ENCODE data around the gene EVX2. TPM values are rescaled to one million over a fixed set of nuclear protein-coding genes. Genes with fewer than 3 reads are reported as not detected.

Gene EVX2
- total RNA-seq, 1 experiment from 2014 or later: not detected

GRCh38 chr2:176094349-176094748, 10.6 kb upstream of the EVX2 start:
- peaks cover 37% of the 10 kb centered on the region for H3K27me3 Mint-ChIP-seq (ENCODE audit: unreplicated experiment)
- TF ChIP-seq CTCF (IDR thresholded peaks at IDR 0.05; ENCODE audit: unreplicated experiment): no peak
- peaks cover 9% of the 10 kb centered on the region for H3K4me1 Mint-ChIP-seq (ENCODE audit: low read depth, unreplicated experiment)
- DNase-seq: no peak
- H3K36me3 Mint-ChIP-seq (ENCODE audit: insufficient read depth, unreplicated experiment): peaks cover 18% of the 10 kb centered on the region
- BruUV-seq (replicated peaks): no TSS peak
- no peaks in the 10 kb centered on the region for H3K9me3 Mint-ChIP-seq (ENCODE audit: low read depth, unreplicated experiment)
- CTCF ChIA-PET: no interaction called here
- no peak overlapping the region for H3K4me3 Mint-ChIP-seq (ENCODE audit: low read depth, unreplicated experiment)
- no peak overlapping the region for H3K27ac Mint-ChIP-seq (ENCODE audit: unreplicated experiment)
- intact Hi-C loops (cut with micrococcal nuclease; ENCODE audit: unreplicated experiment): no loop called here

- DNase-seq: no peak
- TF ChIP-seq CTCF (IDR thresholded peaks at IDR 0.05; ENCODE audit: unreplicated experiment): no peak
- Mint-ChIP-seq H3K36me3 (ENCODE audit: insufficient read depth, unreplicated experiment) (peaks cover 18% of the 10 kb centered on the region), H3K4me3 (ENCODE audit: low read depth, unreplicated experiment) (no peak overlapping the region), H3K27me3 (ENCODE audit: unreplicated experiment) (peaks cover 41% of the 10 kb centered on the region), H3K4me1 (ENCODE audit: low read depth, unreplicated experiment) (peaks cover 9% of the 10 kb centered on the region), H3K9me3 (ENCODE audit: low read depth, unreplicated experiment) (no peaks in the 10 kb centered on the region), H3K27ac (ENCODE audit: unreplicated experiment) (no peak overlapping the region)
- CTCF ChIA-PET: no interaction called here
- BruUV-seq (replicated peaks): no TSS peak
- intact Hi-C loops (cut with micrococcal nuclease; ENCODE audit: unreplicated experiment): no loop called here
Measured at GRCh38 chr2:176093898-176094249, 10.1 kb upstream of the EVX2 start.

GRCh38 chr2:176093145-176093897, 9.6 kb upstream of the EVX2 start:
- intact Hi-C loops (cut with micrococcal nuclease; ENCODE audit: unreplicated experiment): no loop called here
- Mint-ChIP-seq H3K9me3 (ENCODE audit: low read depth, unreplicated experiment) (no peaks in the 10 kb centered on the region), H3K36me3 (ENCODE audit: insufficient read depth, unreplicated experiment) (peaks cover 18% of the 10 kb centered on the region), H3K27ac (ENCODE audit: unreplicated experiment) (no peak overlapping the region), H3K27me3 (ENCODE audit: unreplicated experiment) (peaks cover 47% of the 10 kb centered on the region), H3K4me3 (ENCODE audit: low read depth, unreplicated experiment) (no peak overlapping the region), H3K4me1 (ENCODE audit: low read depth, unreplicated experiment) (peaks cover 9% of the 10 kb centered on the region)
- TF ChIP-seq CTCF (IDR thresholded peaks at IDR 0.05; ENCODE audit: unreplicated experiment): no peak
- no peak for DNase-seq
- CTCF ChIA-PET: no interaction called here
- BruUV-seq (replicated peaks): no TSS peak

GRCh38 chr2:176092270-176093144, 8.7 kb upstream of the EVX2 start, which contains the start of gene HOXD13:
Gene HOXD13, plus strand, starts transcription at chr2:176092721. Its CDS starts 170 bp downstream, at chr2:176092891.
- no peak for TF ChIP-seq CTCF (IDR thresholded peaks at IDR 0.05; ENCODE audit: unreplicated experiment)
- CTCF ChIA-PET: no interaction called here
- H3K9me3 Mint-ChIP-seq (ENCODE audit: low read depth, unreplicated experiment): no peaks in the 10 kb centered on the region
- intact Hi-C loops (cut with micrococcal nuclease; ENCODE audit: unreplicated experiment): no loop called here
- no peak within 1 kb of the TSS for H3K4me3 Mint-ChIP-seq (ENCODE audit: low read depth, unreplicated experiment)
- DNase-seq: no peak
- no TSS peak for BruUV-seq (replicated peaks)
- peaks cover 12% of the 10 kb centered on the region for H3K36me3 Mint-ChIP-seq (ENCODE audit: insufficient read depth, unreplicated experiment)
- H3K27me3 Mint-ChIP-seq (ENCODE audit: unreplicated experiment): peaks cover 49% of the 10 kb centered on the region
- no peak within 1 kb of the TSS for H3K27ac Mint-ChIP-seq (ENCODE audit: unreplicated experiment)
- peaks cover 1% of the 10 kb centered on the region for H3K4me1 Mint-ChIP-seq (ENCODE audit: low read depth, unreplicated experiment)

Data from Calu3 (cell line).